Endothelial cell of umbilical vein (primary cell): ENCODE results near the gene SELENOO. TPM values are rescaled to one million over a fixed set of nuclear protein-coding genes. Genes with fewer than 3 reads are reported as not detected.

Experiments
- BruUV-seq: library from RNA; stranded (reverse); fragments of 400-500 nt; replicated peaks from 2 replicates; lab custom pipeline; 2021; lab: Mats Ljungman, UMichigan
- CTCF ChIA-PET: fragments of 300-600, 350-600 bp; sonication (Branson Sonifier 250); formaldehyde crosslinking; loops from one replicate; lab custom pipeline; 2021; ENCODE audit warnings: antibody characterized with exemption, inconsistent platforms; lab: Charles Lee
- POLR2A ChIA-PET: fragments of 300-600, 350-600 bp; sonication (Branson Sonifier 250); formaldehyde crosslinking; loops from one replicate; lab custom pipeline; 2021; ENCODE audit warnings: antibody characterized with exemption, inconsistent platforms; lab: Charles Lee
- DNase-seq: peaks from one replicate; pipeline ENCODE4 v3.0.0-alpha.2; 2011; ENCODE audit warnings: low read depth, low spot score
- FAIRE-seq: peaks from 2 replicates; lab custom pipeline; 2011; peaks lifted over from hg19 to GRCh38; lab: Jason Lieb, UNC
- H2AFZ ChIP-seq: 2 replicates; pipeline ENCODE4 v1.6.0; 2012; ENCODE audit warnings: low read depth, low read length, control low read depth, inconsistent platforms
- H3K27ac ChIP-seq: 2 replicates; pipeline ENCODE4 v1.5.1; 2011; ENCODE audit warnings: low read depth, mild to moderate bottlenecking, control low read depth, low read length, moderate library complexity; ENCODE audit not compliant: insufficient read depth
- H3K27me3 ChIP-seq, 2 experiments: 2 replicates each; pipeline versions ENCODE4 v1.6.0 to v1.6.1; 2011; ENCODE audit warnings: low read length in 2 of 2, mixed read lengths in 1 of 2; ENCODE audit not compliant: control insufficient read depth in 2 of 2, insufficient read depth in 2 of 2
- H3K36me3 ChIP-seq, 2 experiments: 2 replicates in 1 of 2; 3 replicates in 1 of 2; pipeline ENCODE4 v1.5.1; 2011; ENCODE audit warnings: low read length in 2 of 2, mild to moderate bottlenecking in 1 of 2, moderate library complexity in 1 of 2; ENCODE audit not compliant: control insufficient read depth in 2 of 2, insufficient read depth in 2 of 2; ENCODE audit errors: extremely low read depth in 1 of 2
- H3K4me1 ChIP-seq: 3 replicates; pipeline ENCODE4 v1.5.1; 2011; ENCODE audit warnings: mild to moderate bottlenecking, low read length; ENCODE audit not compliant: control insufficient read depth, insufficient read depth; ENCODE audit errors: extremely low read depth
- H3K4me2 ChIP-seq: 2 replicates; pipeline ENCODE4 v1.6.1; 2011; ENCODE audit warnings: low read length, control low read depth, mixed read lengths; ENCODE audit not compliant: insufficient read depth
- H3K4me3 ChIP-seq, 3 experiments: fragments of 200-600 bp in 1 of 3; sonication (generic), shearing (Covaris generic) in 1 of 3; replicated peaks in 1 of 3; 2 replicates each; pipeline ENCODE4 v1.5.1; 2011 to 2016; ENCODE audit warnings: control low read depth in 3 of 3, low read length in 3 of 3, mild to moderate bottlenecking in 2 of 3, inconsistent platforms in 1 of 3, low read depth in 1 of 3, moderate library complexity in 1 of 3; ENCODE audit not compliant: insufficient read depth in 1 of 3
- H3K79me2 ChIP-seq: 2 replicates; pipeline ENCODE4 v1.6.0; 2012; ENCODE audit warnings: low read length, inconsistent platforms; ENCODE audit not compliant: control insufficient read depth, insufficient read depth
- H3K9ac ChIP-seq: replicated peaks from 2 replicates; pipeline ENCODE3; 2011; ENCODE audit warnings: low read length, control low read depth; ENCODE audit not compliant: insufficient read depth; ENCODE audit errors: extremely low read depth
- H3K9me1 ChIP-seq: replicated peaks from 3 replicates; pipeline ENCODE4 v1.6.0; 2011; ENCODE audit warnings: mild to moderate bottlenecking, low read length; ENCODE audit not compliant: control insufficient read depth, insufficient read depth; ENCODE audit errors: extremely low read depth
- H3K9me3 ChIP-seq: replicated peaks from 2 replicates; pipeline ENCODE4 v1.5.1; 2012; ENCODE audit warnings: low read length, inconsistent platforms; ENCODE audit not compliant: control insufficient read depth, insufficient read depth
- H4K20me1 ChIP-seq: replicated peaks from 2 replicates; pipeline ENCODE3; 2011; ENCODE audit warnings: mild to moderate bottlenecking, low read length; ENCODE audit not compliant: control insufficient read depth, insufficient read depth; ENCODE audit errors: extremely low read depth
- EZH2 ChIP-seq: IDR thresholded peaks from 2 replicates; pipeline ENCODE4 v1.6.1; 2012; ENCODE audit warnings: borderline replicate concordance, low read depth, mild to moderate bottlenecking, moderate library complexity, low read length, inconsistent platforms; ENCODE audit not compliant: severe bottlenecking
- FOS ChIP-seq: IDR thresholded peaks from 2 replicates; pipeline ENCODE4 v1.6.1; 2011; ENCODE audit warnings: mild to moderate bottlenecking, low read length, moderate library complexity, borderline replicate concordance; ENCODE audit not compliant: insufficient read depth
- GATA2 ChIP-seq: IDR thresholded peaks from 2 replicates; pipeline ENCODE4 v1.7.0; 2011; ENCODE audit warnings: low read depth, mild to moderate bottlenecking, moderate library complexity, mixed read lengths, low read length; ENCODE audit not compliant: insufficient read length, insufficient read depth
- JUN ChIP-seq: IDR thresholded peaks from 2 replicates; pipeline ENCODE4 v1.6.1; 2011; ENCODE audit warnings: borderline replicate concordance, low read depth; ENCODE audit not compliant: insufficient read length, insufficient read depth
- MYC ChIP-seq: IDR thresholded peaks from one replicate; pipeline ENCODE4 v1.6.1; 2011; ENCODE audit warnings: mild to moderate bottlenecking, low read depth, low read length
- POLR2A ChIP-seq: IDR thresholded peaks from 2 replicates; pipeline ENCODE4 v1.6.1; 2012; ENCODE audit warnings: low read depth, mild to moderate bottlenecking, control low read depth, low read length
- POLR2AphosphoS5 ChIP-seq: IDR thresholded peaks from 2 replicates; pipeline ENCODE4 v1.6.1; 2012; ENCODE audit warnings: low read depth, mild to moderate bottlenecking, control low read depth, low read length, moderate library complexity; ENCODE audit not compliant: insufficient read depth
- dilution Hi-C: fragments of 300-500 bp; cut with MboI; formaldehyde crosslinking; loops from one replicate; pipeline ENCODE4 v1.15.0; 2019; ENCODE audit warnings: low sequenced_read_pairs; ENCODE audit not compliant: extremely low pct_ligation_motif_present
- intact Hi-C: fragments of 100-400 bp; cut with micrococcal nuclease; formaldehyde crosslinking; loops from one replicate; pipeline ENCODE4 v1.10.0; 2022
- polyA plus RNA-seq, 4 experiments: library from polyadenylated mRNA; depleted of rRNA in 3 of 4; stranded (reverse) in 3 of 4; unstranded in 1 of 4; fragments of >200 nt; gene quantifications; 2 replicates each; pipeline versions ENCODE4 v1.2.1 to v1.2.3, GENCODE V29; 2011 to 2012; ENCODE audit warnings: missing spikeins in 1 of 4
- total RNA-seq: library from RNA; stranded (reverse); gene quantifications from 2 replicates; pipeline ENCODE4 v1.2.3, GENCODE V29; 2021
- TF ChIP-seq, protein P1 (sequence below), 2 donors: IDR thresholded peaks; 1 replicate in 1 of 2; 2 replicates in 1 of 2; pipeline ENCODE4 v1.5.1; 2011; ENCODE audit warnings: low read length in 2 of 2, mild to moderate bottlenecking in 2 of 2, moderate library complexity in 2 of 2, control low read depth in 1 of 2, inconsistent platforms in 1 of 2, low read depth in 1 of 2; ENCODE audit not compliant: insufficient read depth in 1 of 2; ENCODE audit errors: extremely low read depth in 1 of 2
- TF ChIP-seq, protein P2 (sequence below): IDR thresholded peaks from 2 replicates; pipeline ENCODE4 v1.6.1; 2011; ENCODE audit not compliant: insufficient read depth, insufficient read length

SELENOO gene
- total and polyA plus RNA-seq, 2 donors (not counting 3 experiments of a cell fraction or from before 2014, with no cell fraction given): 24.1 to 37.5 TPM

GRCh38 chr22:50232481-50233151 lies 31.8 kb downstream of the SELENOO start:
- no peak for TF ChIP-seq FOS
- no peak for TF ChIP-seq POLR2A
- TF ChIP-seq GATA2: no peak
- no peak for TF ChIP-seq JUN
- no peak for TF ChIP-seq MYC
- TF ChIP-seq, protein P1, sequence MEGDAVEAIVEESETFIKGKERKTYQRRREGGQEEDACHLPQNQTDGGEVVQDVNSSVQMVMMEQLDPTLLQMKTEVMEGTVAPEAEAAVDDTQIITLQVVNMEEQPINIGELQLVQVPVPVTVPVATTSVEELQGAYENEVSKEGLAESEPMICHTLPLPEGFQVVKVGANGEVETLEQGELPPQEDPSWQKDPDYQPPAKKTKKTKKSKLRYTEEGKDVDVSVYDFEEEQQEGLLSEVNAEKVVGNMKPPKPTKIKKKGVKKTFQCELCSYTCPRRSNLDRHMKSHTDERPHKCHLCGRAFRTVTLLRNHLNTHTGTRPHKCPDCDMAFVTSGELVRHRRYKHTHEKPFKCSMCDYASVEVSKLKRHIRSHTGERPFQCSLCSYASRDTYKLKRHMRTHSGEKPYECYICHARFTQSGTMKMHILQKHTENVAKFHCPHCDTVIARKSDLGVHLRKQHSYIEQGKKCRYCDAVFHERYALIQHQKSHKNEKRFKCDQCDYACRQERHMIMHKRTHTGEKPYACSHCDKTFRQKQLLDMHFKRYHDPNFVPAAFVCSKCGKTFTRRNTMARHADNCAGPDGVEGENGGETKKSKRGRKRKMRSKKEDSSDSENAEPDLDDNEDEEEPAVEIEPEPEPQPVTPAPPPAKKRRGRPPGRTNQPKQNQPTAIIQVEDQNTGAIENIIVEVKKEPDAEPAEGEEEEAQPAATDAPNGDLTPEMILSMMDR (IDR thresholded peaks at IDR 0.05; ENCODE audit: extremely low read depth in 1 of 2, insufficient read depth in 1 of 2, low read depth in 1 of 2, low read length in 2 of 2): no peak
- no peak for TF ChIP-seq EZH2
- TF ChIP-seq, protein P2, sequence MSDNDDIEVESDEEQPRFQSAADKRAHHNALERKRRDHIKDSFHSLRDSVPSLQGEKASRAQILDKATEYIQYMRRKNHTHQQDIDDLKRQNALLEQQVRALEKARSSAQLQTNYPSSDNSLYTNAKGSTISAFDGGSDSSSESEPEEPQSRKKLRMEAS: no peak
- no peak for TF ChIP-seq POLR2AphosphoS5
- Histone ChIP-seq H3K9me1 (no peaks in the 10 kb centered on the region), H3K36me3 (peaks cover 0 to 14% of the 10 kb centered on the region in 2 experiments), H3K9ac (no peak overlapping the region), H4K20me1 (no peaks in the 10 kb centered on the region), H3K27ac (no peak overlapping the region), H3K4me3 (no peak overlapping the region), H3K4me2 (no peak overlapping the region), H3K79me2 (peaks cover 20% of the 10 kb centered on the region), H3K27me3 (no peaks in the 10 kb centered on the region), H2AFZ (no peak overlapping the region), H3K9me3 (no peaks in the 10 kb centered on the region), H3K4me1 (no peaks in the 10 kb centered on the region)
- CTCF ChIA-PET: interaction anchor here (0.6 to 2.8 kb wide), 3 partner anchors 8 to 117 kb away, joined by 3 to 11 read pairs (median 4); no protein-coding TSS in a partner anchor
- POLR2A ChIA-PET: no interaction called here
- DNase-seq (no peak), FAIRE-seq (no peak)
- dilution Hi-C loops: no loop called here
- intact Hi-C loops: no loop called here
- no TSS peak for BruUV-seq
